CD4-positive, alpha-beta T cell (primary cell): ENCODE data around the gene STK17A. TPM values are rescaled to one million over a fixed set of nuclear protein-coding genes. Genes with fewer than 3 reads are reported as not detected.

Experiments
- ATAC-seq: fragments of 200-7000 bp; cut with Tn5 transposase; one replicate; pipeline ENCODE4 v1.10.0; 2022; ENCODE audit warnings: mild to moderate bottlenecking; ENCODE audit not compliant: poor library complexity
- CTCF ChIA-PET: fragments of 350-600 bp; sonication (Branson Sonifier 250); formaldehyde crosslinking; loops from one replicate; lab custom pipeline; 2021; ENCODE audit warnings: antibody characterized with exemption, inconsistent platforms; lab: Charles Lee
- POLR2A ChIA-PET: fragments of 350-600 bp; sonication (Branson Sonifier 250); formaldehyde crosslinking; loops from one replicate; lab custom pipeline; 2021; ENCODE audit warnings: antibody characterized with exemption, inconsistent platforms; lab: Charles Lee
- DNase-seq, 14 experiments: peaks; one replicate each; pipeline ENCODE4 v3.0.0-alpha.2; 2013 to 2020; ENCODE audit warnings: mixed read lengths in 2 of 14
- H3K27ac ChIP-seq, 2 donors: one replicate each; pipeline versions ENCODE4 v1.5.1 to v1.7.0; 2013; ENCODE audit warnings: low read length in 2 of 2, low read depth in 1 of 2, mild to moderate bottlenecking in 1 of 2
- H3K27me3 ChIP-seq, 2 experiments: 1 replicate in 1 of 2; 2 replicates in 1 of 2; pipeline versions ENCODE4 v1.6.1 to v1.7.0; 2013; ENCODE audit warnings: low read length in 2 of 2, control low read depth in 1 of 2, mild to moderate bottlenecking in 1 of 2, moderate library complexity in 1 of 2; ENCODE audit not compliant: insufficient read depth in 2 of 2, control insufficient read depth in 1 of 2
- H3K36me3 ChIP-seq: one replicate; pipeline ENCODE4 v1.6.1; 2013; ENCODE audit warnings: low read length, control low read depth; ENCODE audit not compliant: insufficient read depth
- H3K4me1 ChIP-seq: one replicate; pipeline ENCODE4 v1.6.1; 2013; ENCODE audit warnings: low read length, control low read depth; ENCODE audit not compliant: insufficient read depth
- H3K4me3 ChIP-seq: one replicate; pipeline ENCODE4 v1.5.1; 2013; ENCODE audit warnings: mild to moderate bottlenecking, low read length, moderate library complexity
- H3K9me3 ChIP-seq, 2 experiments: 1 replicate in 1 of 2; 2 replicates in 1 of 2; pipeline versions ENCODE4 v1.6.1 to v1.7.0; 2013; ENCODE audit warnings: low read length in 2 of 2, mild to moderate bottlenecking in 2 of 2, control low read depth in 1 of 2, moderate library complexity in 1 of 2; ENCODE audit not compliant: control insufficient read depth in 1 of 2, insufficient read depth in 1 of 2
- H3K27ac Mint-ChIP-seq: one replicate; pipeline ENCODE4 v1.8.0; 2020; ENCODE audit warnings: mixed read lengths
- H3K27me3 Mint-ChIP-seq: one replicate; pipeline ENCODE4 v1.8.0; 2021; ENCODE audit warnings: mixed read lengths
- H3K36me3 Mint-ChIP-seq: one replicate; pipeline ENCODE4 v1.8.0; 2021; ENCODE audit warnings: low read depth, mixed read lengths
- H3K4me1 Mint-ChIP-seq: one replicate; pipeline ENCODE4 v1.8.0; 2021; ENCODE audit warnings: low read depth, mixed read lengths
- H3K4me3 Mint-ChIP-seq: one replicate; pipeline ENCODE4 v1.8.0; 2020; ENCODE audit warnings: mild to moderate bottlenecking, mixed read lengths
- H3K9me3 Mint-ChIP-seq: one replicate; pipeline ENCODE4 v1.8.0; 2020; ENCODE audit warnings: mixed read lengths
- intact Hi-C, 2 experiments: fragments of 100-400 bp; cut with DNase I in 1 of 2; cut with micrococcal nuclease in 1 of 2; formaldehyde crosslinking; loops; one replicate each; pipeline versions ENCODE4 v1.15.1 to v1.9.0; 2023 to 2025; cut with DNase I, micrococcal nuclease
- total RNA-seq, 174 experiments: library from RNA in 2 of 174; stranded (reverse) in 2 of 174; gene quantifications; one replicate each; pipeline ENCODE4 v1.2.3 and lab custom pipeline; 2021 to 2026
- TF ChIP-seq, protein P1 (sequence below): fragments of 200-600 bp; IDR thresholded peaks from one replicate; pipeline ENCODE4 v1.8.0; 2022; ENCODE audit warnings: antibody characterized with exemption, mild to moderate bottlenecking

The STK17A gene
- total RNA-seq, 2 experiments from 2014 or later, result 213 to 218 TPM

DNA sequence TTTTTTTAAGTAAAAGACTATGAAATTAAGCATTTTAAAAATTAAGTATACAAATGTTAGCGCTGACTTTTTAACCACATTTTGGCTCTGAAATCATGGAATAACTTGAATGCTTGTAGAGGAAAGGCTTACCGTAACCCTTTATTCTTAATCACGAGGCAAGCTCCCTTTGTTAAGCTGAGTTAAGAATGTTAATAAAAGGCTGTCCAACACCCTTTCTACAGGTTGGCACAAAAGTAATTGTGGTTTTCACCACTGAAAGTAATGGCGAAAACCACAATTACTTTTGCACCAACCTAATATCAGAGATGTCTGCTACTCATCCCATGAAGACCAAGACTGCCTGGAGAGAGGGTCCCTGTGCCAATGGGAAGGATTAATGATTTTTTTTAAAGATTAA, 70.6 kb downstream of the STK17A start:
- peak overlapping the region in 1 of 2 donors; percentile 42 for H3K27ac ChIP-seq

DNA sequence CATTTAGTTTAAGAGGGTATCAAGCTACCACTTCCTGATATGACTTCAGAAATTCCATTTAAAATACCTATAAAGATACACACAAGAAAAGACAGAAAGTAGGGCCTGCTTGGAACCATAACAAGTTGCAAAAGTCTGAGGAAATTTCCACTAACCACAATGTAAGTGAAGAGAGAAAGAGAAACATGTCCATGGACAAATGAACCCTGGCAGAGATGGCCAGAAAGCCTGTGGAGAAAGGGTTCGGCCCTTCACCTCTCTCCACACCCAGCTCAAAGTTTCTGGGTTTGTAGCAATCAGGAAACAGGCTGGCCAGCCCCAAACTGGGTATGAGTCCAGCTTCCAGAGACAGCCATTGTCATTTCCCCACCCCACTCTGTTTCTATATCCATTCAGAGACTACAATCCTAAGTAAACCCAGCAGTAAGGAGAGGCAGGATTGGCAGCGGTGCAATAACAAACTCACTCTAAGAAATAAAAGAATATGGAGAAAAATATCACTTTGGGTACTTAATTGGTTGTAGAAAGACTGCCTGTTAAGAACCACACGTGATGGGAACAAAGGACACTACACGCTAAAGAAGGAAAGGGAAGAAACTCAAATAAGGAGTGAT, 71.1 kb downstream of the STK17A start:
- Histone ChIP-seq H3K4me1 (peaks cover 62% of the 10 kb centered on the region), H3K27me3 (no peaks in the 10 kb centered on the region), H3K9me3 (no peaks in the 10 kb centered on the region), H3K27ac (peak overlapping the region in 1 of 2 donors; percentile 42), H3K4me3 (no peak overlapping the region), H3K36me3 (peaks cover 6% of the 10 kb centered on the region)
- ChIA-PET CTCF (interaction anchor here (0.7 to 12.7 kb wide), 2 partner anchors 22 to 69 kb away, joined by 3 to 167 read pairs; partner anchors contain the start of gene STK17A), POLR2A (interaction anchor here (0.8 to 1.2 kb wide), 2 partner anchors 14 to 71 kb away, joined by 3 to 6 read pairs; partner anchors contain the start of gene STK17A)
- H3K27me3 Mint-ChIP-seq, result no peaks in the 10 kb centered on the region
- no peak for ATAC-seq
- intact Hi-C loops, result loop anchor here in 1 of 2 experiments (5.0 kb wide), 1 partner anchor 72 kb away; the partner anchor contains the start of gene STK17A
- DNase-seq, result no peak
- H3K9me3 Mint-ChIP-seq, result no peaks in the 10 kb centered on the region
- H3K27ac Mint-ChIP-seq, result peak overlapping the region; percentile 77
- H3K4me3 Mint-ChIP-seq, result peak overlapping the region; percentile 56
- peaks cover 72% of the 10 kb centered on the region for H3K4me1 Mint-ChIP-seq
- TF ChIP-seq, protein P1, sequence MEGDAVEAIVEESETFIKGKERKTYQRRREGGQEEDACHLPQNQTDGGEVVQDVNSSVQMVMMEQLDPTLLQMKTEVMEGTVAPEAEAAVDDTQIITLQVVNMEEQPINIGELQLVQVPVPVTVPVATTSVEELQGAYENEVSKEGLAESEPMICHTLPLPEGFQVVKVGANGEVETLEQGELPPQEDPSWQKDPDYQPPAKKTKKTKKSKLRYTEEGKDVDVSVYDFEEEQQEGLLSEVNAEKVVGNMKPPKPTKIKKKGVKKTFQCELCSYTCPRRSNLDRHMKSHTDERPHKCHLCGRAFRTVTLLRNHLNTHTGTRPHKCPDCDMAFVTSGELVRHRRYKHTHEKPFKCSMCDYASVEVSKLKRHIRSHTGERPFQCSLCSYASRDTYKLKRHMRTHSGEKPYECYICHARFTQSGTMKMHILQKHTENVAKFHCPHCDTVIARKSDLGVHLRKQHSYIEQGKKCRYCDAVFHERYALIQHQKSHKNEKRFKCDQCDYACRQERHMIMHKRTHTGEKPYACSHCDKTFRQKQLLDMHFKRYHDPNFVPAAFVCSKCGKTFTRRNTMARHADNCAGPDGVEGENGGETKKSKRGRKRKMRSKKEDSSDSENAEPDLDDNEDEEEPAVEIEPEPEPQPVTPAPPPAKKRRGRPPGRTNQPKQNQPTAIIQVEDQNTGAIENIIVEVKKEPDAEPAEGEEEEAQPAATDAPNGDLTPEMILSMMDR, result no peak
- H3K36me3 Mint-ChIP-seq, result peaks cover 26% of the 10 kb centered on the region

More for the DNA sequence above, 70.6 kb downstream of the STK17A start:
- POLR2A ChIA-PET, result interaction anchor here (0.8 to 1.2 kb wide), 2 partner anchors 15 to 71 kb away, joined by 3 to 6 read pairs; partner anchors contain the start of gene STK17A
- Mint-ChIP-seq H3K36me3 (peaks cover 21% of the 10 kb centered on the region), H3K27ac (peak overlapping the region; percentile 77), H3K4me3 (peak overlapping the region; percentile 40), H3K4me1 (peaks cover 72% of the 10 kb centered on the region), H3K9me3 (no peaks in the 10 kb centered on the region), H3K27me3 (no peaks in the 10 kb centered on the region)
- TF ChIP-seq, protein P1, result no peak
- H3K36me3 ChIP-seq, result peaks cover 6% of the 10 kb centered on the region
- DNase-seq, result no peak
- ATAC-seq, result no peak
- no peaks in the 10 kb centered on the region for H3K27me3 ChIP-seq
- CTCF ChIA-PET, result interaction anchor here (0.7 to 12.7 kb wide), 3 partner anchors 22 to 69 kb away, joined by 3 to 167 read pairs (median 58); partner anchors contain the start of gene STK17A
- no peak overlapping the region for H3K4me3 ChIP-seq
- H3K9me3 ChIP-seq, result no peaks in the 10 kb centered on the region
- peaks cover 61% of the 10 kb centered on the region for H3K4me1 ChIP-seq
- intact Hi-C loops, result loop anchor here in 1 of 2 experiments (5.0 kb wide), 1 partner anchor 71 kb away; the partner anchor contains the start of gene STK17A

DNA sequence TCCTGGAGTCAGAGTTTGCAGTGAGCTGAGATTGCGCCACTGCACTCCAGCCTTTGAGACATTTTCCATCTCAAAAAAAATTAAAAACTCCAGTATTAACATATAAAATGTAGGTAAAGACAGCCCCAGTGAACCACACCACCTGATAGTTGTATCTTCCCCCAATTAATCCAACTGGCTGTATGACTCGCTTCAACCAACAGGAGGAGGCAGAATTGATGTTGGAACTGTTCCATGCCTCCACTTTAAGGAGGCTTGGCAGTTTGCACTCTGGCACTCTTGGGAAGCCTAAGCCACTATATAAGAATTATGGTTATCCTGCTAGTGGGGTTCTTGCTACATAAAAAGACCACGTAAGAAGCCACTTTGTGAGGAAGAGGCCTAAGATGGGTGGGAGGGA, 72.7 kb downstream of the STK17A start:
- no peaks in the 10 kb centered on the region for H3K9me3 Mint-ChIP-seq
- peak overlapping the region; percentile 34 for H3K27ac Mint-ChIP-seq
- TF ChIP-seq, protein P1, result no peak
- no peak overlapping the region for H3K27ac ChIP-seq
- no peaks in the 10 kb centered on the region for H3K27me3 Mint-ChIP-seq
- DNase-seq (no peak), ATAC-seq (no peak)
- no peak overlapping the region for H3K4me3 ChIP-seq
- ChIA-PET CTCF (no interaction called here), POLR2A (interaction anchor here (0.8 kb wide), 1 partner anchor 27 kb away, joined by 3 read pairs; no protein-coding TSS in a partner anchor)
- H3K9me3 ChIP-seq, result no peaks in the 10 kb centered on the region
- H3K4me1 Mint-ChIP-seq, result peaks cover 74% of the 10 kb centered on the region
- peaks cover 33% of the 10 kb centered on the region for H3K36me3 Mint-ChIP-seq
- no peak overlapping the region for H3K4me3 Mint-ChIP-seq
- intact Hi-C loops, result no loop called here
- H3K36me3 ChIP-seq, result peaks cover 6% of the 10 kb centered on the region
- H3K27me3 ChIP-seq, result no peaks in the 10 kb centered on the region
- H3K4me1 ChIP-seq, result peaks cover 57% of the 10 kb centered on the region
